Forelimb muscle (tissue), 1 donor: ENCODE results near the gene NFKBIA. TPM values are rescaled to one million over a fixed set of nuclear protein-coding genes. Genes with fewer than 3 reads are reported as not detected.
"Not testable (repeated sequence)": the region's sequence is repeated elsewhere in the genome, so short reads cannot be mapped to it uniquely, and the experiment has no call there.

Experiments used
- DNase-seq: peaks from one replicate; pipeline ENCODE4 v3.0.0-alpha.2; 2013; ENCODE audit warnings: low read depth
- polyA plus RNA-seq: library from polyadenylated mRNA; unstranded; fragments of 120-200 nt; gene quantifications from one replicate; pipeline ENCODE4 v1.2.1, GENCODE V29; 2013; ENCODE audit not compliant: insufficient read length

NFKBIA gene
- polyA plus RNA-seq, 1 donor: 41.0 TPM

GRCh38 chr14:35368583-35369392, 35.8 kb downstream of the NFKBIA start:
- no peak for DNase-seq

- no peak for DNase-seq
These were observed 36.4 kb downstream of the NFKBIA start for GRCh38 chr14:35368139-35368460.

- no peak for DNase-seq
These were observed 37.5 kb downstream of the NFKBIA start for GRCh38 chr14:35367056-35367372.

GRCh38 chr14:35366521-35366976, 38.0 kb downstream of the NFKBIA start:
- DNase-seq: no peak

- no peak for DNase-seq
These were observed 38.5 kb downstream of the NFKBIA start for GRCh38 chr14:35366056-35366451.

- no peak for DNase-seq
These were observed 39.2 kb downstream of the NFKBIA start for GRCh38 chr14:35365130-35366055.

GRCh38 chr14:35362911-35363374, 41.6 kb downstream of the NFKBIA start:
- no peak for DNase-seq

GRCh38 chr14:35362450-35362849, 42.1 kb downstream of the NFKBIA start:
- no peak for DNase-seq

GRCh38 chr14:35361141-35361480, 43.4 kb downstream of the NFKBIA start:
- DNase-seq: no peak

- DNase-seq: not testable (repeated sequence)
These were observed 44.9 kb downstream of the NFKBIA start for GRCh38 chr14:35359655-35360054.

- DNase-seq: no peak
These were observed 48.3 kb downstream of the NFKBIA start for GRCh38 chr14:35355981-35356841.

GRCh38 chr14:35355235-35355634, 49.3 kb downstream of the NFKBIA start:
- DNase-seq: not testable (repeated sequence)

GRCh38 chr14:35353409-35354172, 51.0 kb downstream of the NFKBIA start:
- no peak for DNase-seq

GRCh38 chr14:35352274-35353233, 52.0 kb downstream of the NFKBIA start:
- no peak for DNase-seq

GRCh38 chr14:35351897-35352273, 52.7 kb downstream of the NFKBIA start:
- no peak for DNase-seq

Other genes with a start within 250 kb of the NFKBIA start
- gene PSMA6, start 112.4 kb downstream of the NFKBIA start, polyA plus RNA-seq: 214 TPM
- gene INSM2, start 129.4 kb upstream of the NFKBIA start, polyA plus RNA-seq: not detected